Muscle layer of duodenum (tissue), 2 donors: ENCODE results near the gene KEL.

Experiments used
- H3K27ac ChIP-seq: one replicate; pipeline ENCODE4 v1.7.0; 2013; ENCODE audit warnings: mild to moderate bottlenecking, low read length
- H3K27me3 ChIP-seq: one replicate; pipeline ENCODE4 v1.7.0; 2013; ENCODE audit warnings: low read depth, mild to moderate bottlenecking, control low read depth, low read length
- H3K36me3 ChIP-seq, 2 donors: one replicate each; pipeline ENCODE4 v1.7.0; 2013; ENCODE audit warnings: low read length in 2 of 2, control low read depth in 1 of 2, mild to moderate bottlenecking in 1 of 2; ENCODE audit not compliant: insufficient read depth in 2 of 2, control insufficient read depth in 1 of 2
- H3K4me1 ChIP-seq, 2 donors: one replicate each; pipeline ENCODE4 v1.7.0; 2013; ENCODE audit warnings: low read length in 2 of 2, mild to moderate bottlenecking in 2 of 2, control low read depth in 1 of 2, moderate library complexity in 1 of 2; ENCODE audit not compliant: insufficient read depth in 2 of 2, control insufficient read depth in 1 of 2
- H3K4me3 ChIP-seq, 2 donors: one replicate each; pipeline ENCODE4 v1.7.0; 2013; ENCODE audit warnings: low read length in 2 of 2, low read depth in 1 of 2, mild to moderate bottlenecking in 1 of 2
- H3K9me3 ChIP-seq, 2 donors: one replicate each; pipeline ENCODE4 v1.7.0; 2013; ENCODE audit warnings: low read length in 2 of 2, control low read depth in 1 of 2, mild to moderate bottlenecking in 1 of 2; ENCODE audit not compliant: control insufficient read depth in 1 of 2
- donor health status: healthy.

The KEL gene, protein sequence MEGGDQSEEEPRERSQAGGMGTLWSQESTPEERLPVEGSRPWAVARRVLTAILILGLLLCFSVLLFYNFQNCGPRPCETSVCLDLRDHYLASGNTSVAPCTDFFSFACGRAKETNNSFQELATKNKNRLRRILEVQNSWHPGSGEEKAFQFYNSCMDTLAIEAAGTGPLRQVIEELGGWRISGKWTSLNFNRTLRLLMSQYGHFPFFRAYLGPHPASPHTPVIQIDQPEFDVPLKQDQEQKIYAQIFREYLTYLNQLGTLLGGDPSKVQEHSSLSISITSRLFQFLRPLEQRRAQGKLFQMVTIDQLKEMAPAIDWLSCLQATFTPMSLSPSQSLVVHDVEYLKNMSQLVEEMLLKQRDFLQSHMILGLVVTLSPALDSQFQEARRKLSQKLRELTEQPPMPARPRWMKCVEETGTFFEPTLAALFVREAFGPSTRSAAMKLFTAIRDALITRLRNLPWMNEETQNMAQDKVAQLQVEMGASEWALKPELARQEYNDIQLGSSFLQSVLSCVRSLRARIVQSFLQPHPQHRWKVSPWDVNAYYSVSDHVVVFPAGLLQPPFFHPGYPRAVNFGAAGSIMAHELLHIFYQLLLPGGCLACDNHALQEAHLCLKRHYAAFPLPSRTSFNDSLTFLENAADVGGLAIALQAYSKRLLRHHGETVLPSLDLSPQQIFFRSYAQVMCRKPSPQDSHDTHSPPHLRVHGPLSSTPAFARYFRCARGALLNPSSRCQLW

GRCh38 chr7:142961973-142962926, at the start of gene KEL:
TSS of gene KEL (minus strand) at chr7:142962363. CDS start at chr7:142962206, 157 bp downstream.
- H3K27ac ChIP-seq, result no peak within 1 kb of the TSS
- no peaks in the 10 kb centered on the region for H3K9me3 ChIP-seq
- H3K4me1 ChIP-seq, result no peaks in the 10 kb centered on the region
- no peaks in the 10 kb centered on the region for H3K36me3 ChIP-seq
- H3K4me3 ChIP-seq, result no peak within 1 kb of the TSS
- no peaks in the 10 kb centered on the region for H3K27me3 ChIP-seq

- H3K9me3 ChIP-seq, result no peaks in the 10 kb centered on the region
- H3K27me3 ChIP-seq, result no peaks in the 10 kb centered on the region
- no peak overlapping the region for H3K4me3 ChIP-seq
- no peaks in the 10 kb centered on the region for H3K4me1 ChIP-seq
- H3K36me3 ChIP-seq, result no peaks in the 10 kb centered on the region
- H3K27ac ChIP-seq, result no peak overlapping the region
These were observed 46.1 kb upstream of the KEL start for GRCh38 chr7:143008007-143008901.

DNA sequence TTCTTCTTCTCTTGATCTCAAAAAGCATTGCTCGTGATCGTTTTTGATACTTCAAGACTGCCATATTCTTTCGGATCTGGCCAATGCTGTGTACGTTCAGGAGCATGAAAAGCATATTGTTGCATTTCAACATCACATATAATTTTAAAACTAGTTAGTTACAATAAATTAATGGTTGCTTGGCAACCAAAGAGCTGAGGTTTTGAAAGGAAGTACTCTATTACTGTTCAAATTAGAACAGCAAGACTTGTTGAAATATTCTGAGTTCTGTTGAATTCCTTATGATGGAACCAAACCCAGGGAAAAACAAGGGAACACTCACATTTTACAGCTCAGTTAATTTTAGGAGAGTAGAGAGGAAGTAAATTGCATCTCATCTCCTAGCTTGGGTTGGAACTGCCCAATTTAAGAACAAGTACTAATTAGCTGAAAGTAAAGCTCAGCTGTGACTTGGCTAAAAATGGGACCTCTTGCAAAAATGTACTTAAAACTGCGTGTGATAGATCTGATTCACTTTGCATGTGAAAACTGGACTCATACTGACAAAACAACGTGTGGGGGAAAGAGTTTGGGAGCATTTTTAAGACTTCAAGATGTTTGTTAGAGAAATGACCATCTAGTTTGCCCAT, 43.6 kb upstream of the KEL start:
- no peaks in the 10 kb centered on the region for H3K27me3 ChIP-seq
- H3K9me3 ChIP-seq, result no peaks in the 10 kb centered on the region
- H3K27ac ChIP-seq, result no peak overlapping the region
- H3K36me3 ChIP-seq, result no peaks in the 10 kb centered on the region
- no peak overlapping the region for H3K4me3 ChIP-seq
- no peaks in the 10 kb centered on the region for H3K4me1 ChIP-seq

- H3K36me3 ChIP-seq, result no peaks in the 10 kb centered on the region
- H3K27ac ChIP-seq, result no peak overlapping the region
- H3K27me3 ChIP-seq, result no peaks in the 10 kb centered on the region
- H3K4me3 ChIP-seq, result peak overlapping the region in 1 of 2 donors; percentile 46
- no peaks in the 10 kb centered on the region for H3K4me1 ChIP-seq
- H3K9me3 ChIP-seq, result no peaks in the 10 kb centered on the region
These were observed 41.4 kb upstream of the KEL start for GRCh38 chr7:143003393-143004051.

- H3K27me3 ChIP-seq, result no peaks in the 10 kb centered on the region
- peak overlapping the region in 1 of 2 donors; percentile 46 for H3K4me3 ChIP-seq
- no peaks in the 10 kb centered on the region for H3K4me1 ChIP-seq
- no peak overlapping the region for H3K27ac ChIP-seq
- no peaks in the 10 kb centered on the region for H3K36me3 ChIP-seq
- no peaks in the 10 kb centered on the region for H3K9me3 ChIP-seq
These were observed 40.7 kb upstream of the KEL start for GRCh38 chr7:143002898-143003297.

DNA sequence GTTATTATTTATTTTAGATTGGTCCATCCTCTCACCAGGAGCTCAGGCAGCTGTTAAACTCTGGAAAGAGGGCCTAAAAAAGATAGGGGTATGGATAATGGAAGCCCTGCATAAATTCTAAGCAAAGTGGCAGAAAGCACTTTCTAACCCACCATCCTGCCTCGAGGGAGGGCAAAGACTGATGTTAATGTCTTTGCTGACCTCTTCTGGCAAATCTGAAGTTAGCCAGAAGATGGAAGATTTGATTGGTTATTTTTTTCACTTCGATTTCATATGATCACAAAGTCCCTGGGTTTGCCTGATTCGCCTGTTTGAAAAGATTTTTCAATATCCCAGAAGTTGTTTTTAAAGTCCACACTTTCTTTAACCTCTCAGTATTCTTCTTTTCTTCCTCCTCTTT, 39.9 kb upstream of the KEL start:
- Histone ChIP-seq H3K4me1 (no peaks in the 10 kb centered on the region), H3K27me3 (no peaks in the 10 kb centered on the region), H3K4me3 (no peak overlapping the region), H3K27ac (no peak overlapping the region), H3K9me3 (no peaks in the 10 kb centered on the region), H3K36me3 (no peaks in the 10 kb centered on the region)

DNA sequence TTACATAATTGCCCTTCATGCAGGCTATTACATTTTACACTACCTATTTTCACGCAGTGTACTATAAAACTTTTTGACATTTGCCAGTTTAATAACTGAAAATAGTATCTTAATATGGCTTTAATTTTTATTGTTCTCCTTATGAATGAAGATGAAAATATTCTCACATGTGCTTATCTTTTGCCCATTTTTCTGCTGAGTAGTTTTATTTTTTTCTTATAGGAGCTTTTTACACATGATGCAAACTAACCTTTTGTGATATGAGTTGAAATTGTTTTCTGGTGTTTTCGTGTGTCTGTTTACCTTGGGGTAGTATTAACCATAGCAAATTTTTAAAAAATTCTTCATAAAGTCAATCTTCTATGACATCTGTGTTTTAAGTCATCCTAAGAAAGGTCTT, 38.5 kb upstream of the KEL start:
- Histone ChIP-seq H3K4me1 (no peaks in the 10 kb centered on the region), H3K4me3 (no peak overlapping the region), H3K36me3 (no peaks in the 10 kb centered on the region), H3K27me3 (no peaks in the 10 kb centered on the region), H3K27ac (no peak overlapping the region), H3K9me3 (no peaks in the 10 kb centered on the region)

DNA sequence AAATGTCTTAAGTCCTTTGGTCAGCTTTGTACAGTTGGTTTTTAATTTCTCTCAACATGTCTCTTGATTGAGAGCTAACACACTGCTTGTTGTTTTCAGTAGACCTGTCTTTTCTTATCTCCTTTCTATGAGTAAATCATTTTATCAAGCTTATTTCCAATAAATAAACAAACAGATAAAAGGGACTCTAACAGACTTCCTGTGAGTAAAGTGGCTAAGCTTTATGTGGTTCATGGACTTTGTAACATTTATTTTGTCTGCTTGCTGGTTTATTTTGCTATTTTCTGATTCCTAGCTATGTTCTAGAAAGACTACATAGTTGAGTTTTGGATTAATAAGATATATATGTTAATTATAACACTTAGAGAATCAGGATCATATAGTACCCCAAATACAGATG, 37.6 kb upstream of the KEL start:
- H3K36me3 ChIP-seq, result no peaks in the 10 kb centered on the region
- no peaks in the 10 kb centered on the region for H3K9me3 ChIP-seq
- no peaks in the 10 kb centered on the region for H3K27me3 ChIP-seq
- H3K4me3 ChIP-seq, result no peak overlapping the region
- no peaks in the 10 kb centered on the region for H3K4me1 ChIP-seq
- no peak overlapping the region for H3K27ac ChIP-seq

- no peaks in the 10 kb centered on the region for H3K36me3 ChIP-seq
- H3K27ac ChIP-seq, result no peak overlapping the region
- no peaks in the 10 kb centered on the region for H3K27me3 ChIP-seq
These were observed 36.8 kb upstream of the KEL start for GRCh38 chr7:142998966-142999365.

More at GRCh38 chr7:142998966-142999365, 36.8 kb upstream of the KEL start:
- Histone ChIP-seq H3K9me3 (no peaks in the 10 kb centered on the region), H3K4me1 (no peaks in the 10 kb centered on the region), H3K4me3 (no peak overlapping the region)
